ENCODE data around the gene PARVG. TPM values are rescaled to one million over a fixed set of nuclear protein-coding genes. Genes with fewer than 3 reads are reported as not detected.

The PARVG gene
- total RNA-seq, 1 donor from 2014 or later = 0.41 TPM

GRCh38 chr22:44192816-44193534 is 12.2 kb downstream of the PARVG start:
- DNase-seq (ENCODE audit: low spot score in 2 of 2) (no peak), FAIRE-seq (no peak)

GRCh38 chr22:44193535-44193891 is 12.8 kb downstream of the PARVG start:
- FAIRE-seq (no peak), DNase-seq (ENCODE audit: low spot score in 2 of 2) (no peak)

DNA sequence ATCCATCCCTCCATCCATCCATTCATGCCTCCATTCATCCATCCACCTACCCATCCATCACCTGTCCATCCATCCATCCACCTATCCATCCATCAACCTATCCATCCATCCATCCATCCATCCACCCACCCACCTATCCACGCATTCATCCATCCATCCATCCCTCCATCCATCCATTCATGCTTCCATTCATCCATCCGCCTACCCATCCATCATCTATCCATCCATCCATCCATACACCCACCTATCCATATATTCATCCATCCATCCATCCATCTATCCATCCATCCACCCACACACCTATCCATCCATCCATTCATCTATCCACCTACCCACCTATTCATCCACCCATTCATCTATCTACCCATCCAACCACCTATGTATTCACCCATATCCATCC is 13.8 kb downstream of the PARVG start:
- no peak for FAIRE-seq

GRCh38 chr22:44195189-44195871 is 14.6 kb downstream of the PARVG start:
- FAIRE-seq (no peak), DNase-seq (ENCODE audit: low spot score in 2 of 2) (no peak)

More for the DNA sequence above, 13.8 kb downstream of the PARVG start:
- no peak for DNase-seq (ENCODE audit: low spot score in 2 of 2)

GRCh38 chr22:44196241-44196640 is 15.5 kb downstream of the PARVG start:
- DNase-seq (ENCODE audit: low spot score in 2 of 2) = no peak
- no peak for FAIRE-seq

GRCh38 chr22:44196731-44197131 is 16.0 kb downstream of the PARVG start:
- no peak for FAIRE-seq
- DNase-seq (ENCODE audit: low spot score in 2 of 2) = no peak

GRCh38 chr22:44197271-44197670 is 16.5 kb downstream of the PARVG start:
- no peak for FAIRE-seq
- DNase-seq (ENCODE audit: low spot score in 2 of 2) = no peak

- no peak for DNase-seq (ENCODE audit: low spot score in 2 of 2)
- FAIRE-seq = no peak
These were observed 18.4 kb downstream of the PARVG start for GRCh38 chr22:44199164-44199563.

GRCh38 chr22:44199866-44200265 is 19.1 kb downstream of the PARVG start:
- no peak for DNase-seq (ENCODE audit: low spot score in 2 of 2)
- no peak for FAIRE-seq

GRCh38 chr22:44200451-44200850 is 19.7 kb downstream of the PARVG start:
- DNase-seq (ENCODE audit: low spot score in 2 of 2) (no peak), FAIRE-seq (no peak)

DNA sequence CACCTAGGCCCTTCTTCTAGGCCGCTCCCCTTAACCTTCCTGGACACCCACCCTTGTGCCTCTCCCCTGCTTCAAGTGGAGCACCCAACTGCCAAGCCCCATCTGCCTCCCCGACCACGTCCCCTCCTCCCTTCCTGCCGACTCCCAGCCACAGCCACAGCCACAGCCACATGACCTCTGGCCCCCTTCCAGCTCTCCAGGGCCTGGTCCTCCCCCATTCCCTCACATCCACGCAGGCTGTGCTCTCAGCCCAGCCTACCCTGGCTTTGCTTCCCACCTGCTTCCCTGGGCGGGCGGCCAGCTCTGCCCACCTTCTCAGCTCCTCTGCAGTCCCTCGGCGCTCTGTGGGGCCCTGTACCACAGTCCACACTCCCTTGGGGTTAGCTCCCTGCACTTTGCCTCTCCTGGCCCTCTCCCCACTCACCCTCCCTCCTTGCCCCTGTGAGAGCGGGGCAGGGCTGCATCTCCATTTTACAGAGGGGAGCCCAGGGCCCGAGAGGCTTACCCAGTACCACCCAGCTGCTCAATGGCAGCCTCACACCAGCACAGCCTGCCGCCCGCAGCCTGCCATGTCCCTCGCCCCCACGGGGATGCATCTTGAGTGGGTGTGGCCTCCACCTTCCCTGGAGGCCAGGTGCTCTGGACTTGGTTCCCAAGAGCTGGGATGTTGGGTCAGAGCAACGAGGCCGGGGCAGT is 20.3 kb downstream of the PARVG start:
- DNase-seq (ENCODE audit: low spot score in 2 of 2) (no peak), FAIRE-seq (no peak)

DNA sequence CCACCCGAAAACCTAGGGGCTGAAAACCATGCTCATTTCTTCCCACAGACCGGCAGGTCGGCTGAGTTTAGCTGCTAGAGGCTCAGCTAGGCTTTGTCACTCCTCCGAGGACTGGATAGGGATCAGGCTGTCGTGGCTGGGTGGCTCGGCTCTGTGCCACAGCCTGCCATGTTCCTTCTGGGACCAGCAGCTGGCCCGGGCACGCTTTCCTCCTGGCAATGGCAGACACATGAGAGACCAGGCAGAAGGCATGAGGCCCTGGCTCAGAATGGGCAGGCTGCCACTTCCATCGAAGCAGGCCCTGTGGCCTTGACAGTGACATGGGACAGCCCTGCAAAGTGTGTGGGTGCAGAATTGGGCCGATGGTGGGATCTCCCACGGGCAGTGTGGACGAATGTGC is 20.9 kb downstream of the PARVG start:
- DNase-seq (ENCODE audit: low spot score in 2 of 2) (no peak), FAIRE-seq (no peak)

- DNase-seq (ENCODE audit: low spot score in 2 of 2) (no peak), FAIRE-seq (no peak)
These were observed 21.6 kb downstream of the PARVG start for GRCh38 chr22:44202261-44202789.

- no peak for FAIRE-seq
- DNase-seq (ENCODE audit: low spot score in 2 of 2) = no peak
These were observed 22.5 kb downstream of the PARVG start for GRCh38 chr22:44203203-44203602.

DNA sequence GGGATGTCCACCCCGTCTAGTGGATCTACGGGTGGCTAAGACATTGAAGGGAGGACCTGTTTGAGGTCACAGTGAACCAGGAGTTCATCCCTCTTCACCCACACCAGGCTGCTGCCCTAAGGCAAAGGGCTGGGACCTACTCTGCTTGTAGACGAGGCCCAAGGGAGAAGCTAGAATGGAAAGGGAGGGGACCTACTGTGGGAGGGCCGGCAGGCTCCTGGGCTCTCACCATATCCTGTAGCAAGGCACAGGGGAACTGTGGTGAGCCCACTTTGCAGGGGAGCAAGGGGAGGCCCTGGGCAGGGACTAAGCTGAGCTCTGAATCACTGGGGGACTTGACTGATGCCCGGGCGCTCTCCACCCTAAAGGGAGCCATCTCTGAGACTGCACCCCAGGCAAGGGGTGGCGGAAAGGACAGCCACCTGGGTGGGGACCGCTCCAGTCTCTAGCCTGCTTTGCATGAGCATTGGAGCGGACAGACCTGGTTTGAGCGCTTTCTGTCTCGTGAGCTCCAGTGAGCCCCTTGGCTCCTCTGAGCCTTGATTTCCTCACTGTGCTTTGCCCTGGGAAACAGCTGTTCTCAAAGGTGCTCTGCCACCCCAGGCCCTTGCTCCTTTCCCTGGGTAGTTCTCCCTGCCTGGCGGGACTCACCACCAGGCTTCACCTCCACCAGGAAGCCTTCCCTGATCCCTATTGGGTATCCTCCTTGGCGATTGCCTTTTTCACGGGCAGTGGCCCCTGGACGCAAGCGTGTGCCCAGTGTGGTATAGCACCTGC is 24.2 kb downstream of the PARVG start:
- DNase-seq (ENCODE audit: low spot score in 2 of 2) (no peak), FAIRE-seq (no peak)

GRCh38 chr22:44205516-44206329 is 25.0 kb downstream of the PARVG start:
- FAIRE-seq (no peak), DNase-seq (ENCODE audit: low spot score in 2 of 2) (no peak)

DNA sequence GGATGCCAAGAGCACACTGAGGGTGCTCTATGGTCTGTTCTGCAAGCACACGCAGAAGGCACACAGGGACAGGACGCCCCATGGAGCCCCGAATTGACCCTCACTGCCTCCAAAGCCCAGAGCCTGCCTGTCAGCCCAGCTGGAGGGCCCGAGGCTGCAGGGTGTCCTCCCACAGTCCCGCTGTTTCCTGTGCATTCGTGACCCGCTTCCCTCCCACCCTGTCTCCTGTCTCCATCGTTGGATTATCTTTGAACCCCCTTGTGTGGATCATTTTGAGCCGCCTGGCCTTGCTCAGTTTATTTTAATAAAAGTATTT is 25.6 kb downstream of the PARVG start:
- no peak for FAIRE-seq
- no peak for DNase-seq (ENCODE audit: low spot score in 2 of 2)

DNA sequence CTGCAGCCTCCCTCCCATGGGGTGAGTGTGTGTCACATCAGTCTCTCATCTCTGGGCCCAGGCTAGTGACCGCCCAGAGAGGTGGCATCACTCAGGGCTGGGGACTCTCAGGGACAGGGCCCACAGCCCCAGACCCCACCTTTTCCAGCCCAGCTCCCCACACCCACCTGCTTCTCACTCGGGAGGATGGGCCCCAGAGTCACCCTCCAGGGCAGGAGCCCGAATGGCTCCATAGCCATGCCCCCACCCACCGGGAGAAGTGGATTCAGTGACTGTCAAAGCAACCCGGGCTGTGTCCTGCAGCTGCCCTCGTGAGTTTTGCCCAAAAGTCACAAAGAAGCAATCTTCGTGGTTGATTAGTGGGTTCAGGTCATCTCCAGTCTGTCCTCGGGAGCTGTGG is 26.0 kb downstream of the PARVG start:
- DNase-seq (ENCODE audit: low spot score in 2 of 2) = no peak
- FAIRE-seq = no peak

- no peak for FAIRE-seq
- DNase-seq (ENCODE audit: low spot score in 2 of 2) = no peak
These were observed 26.7 kb downstream of the PARVG start for GRCh38 chr22:44207173-44207980.
